Transverse colon (tissue), 4 donors: ENCODE data around the gene DGKD.

Experiments
- POLR2A ChIP-seq: fragments of 450-650 bp; IDR thresholded peaks from one replicate; pipeline ENCODE4 v1.6.1; 2016; ENCODE audit warnings: antibody characterized with exemption, mild to moderate bottlenecking, moderate library complexity
- POLR2AphosphoS5 ChIP-seq, 3 donors: sonication (generic); formaldehyde crosslinking; IDR thresholded peaks; one replicate each; pipeline ENCODE4 v1.6.1; 2016; ENCODE audit warnings: antibody characterized with exemption in 3 of 3
- TF ChIP-seq, protein P1 (sequence below), 5 experiments: fragments of 200-600 bp in 3 of 5; fragments of 450-650 bp in 2 of 5; sonication (generic) in 3 of 5; IDR thresholded peaks; 1 replicate in 2 of 5; 2 replicates in 3 of 5; pipeline ENCODE4 v1.5.1; 2016 to 2017; ENCODE audit warnings: antibody characterized with exemption in 5 of 5, inconsistent platforms in 3 of 5, mild to moderate bottlenecking in 2 of 5, moderate library complexity in 1 of 5

DNA sequence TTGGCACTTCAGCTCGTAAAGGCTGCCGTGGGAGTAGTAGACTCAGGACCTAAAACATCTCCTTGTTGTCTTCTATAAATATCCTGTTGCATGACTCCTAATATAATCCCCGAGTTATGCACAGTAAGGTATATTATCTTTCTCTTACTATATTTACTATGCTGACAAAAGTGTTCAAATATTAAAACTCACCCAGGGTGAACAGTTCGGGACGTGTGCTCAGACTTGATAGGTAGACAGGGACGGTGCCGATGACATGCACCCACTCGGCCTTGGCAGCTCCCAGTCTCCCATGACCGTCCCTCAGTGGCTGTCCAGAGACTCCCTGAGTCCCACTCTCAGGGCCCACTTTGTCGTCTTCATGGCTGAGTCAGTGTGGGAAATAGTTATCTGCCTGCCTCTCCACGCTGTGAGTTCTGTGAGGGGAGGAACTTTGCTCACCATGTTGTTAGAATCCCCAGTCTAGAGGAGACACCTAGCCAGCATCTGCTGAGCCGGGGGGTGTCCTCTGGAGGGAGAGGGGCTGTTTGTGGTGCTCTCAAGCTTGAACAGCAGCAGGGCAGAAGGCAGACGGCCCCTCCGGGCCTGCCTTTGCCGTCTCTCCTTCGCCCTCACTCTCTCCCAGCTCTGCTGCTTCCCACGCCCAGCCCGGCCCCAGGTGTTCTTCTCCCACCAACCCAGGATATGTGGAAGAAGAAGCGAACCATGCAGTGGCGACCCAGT, 75.0 kb downstream of the DGKD start:
- TF ChIP-seq, protein P1, sequence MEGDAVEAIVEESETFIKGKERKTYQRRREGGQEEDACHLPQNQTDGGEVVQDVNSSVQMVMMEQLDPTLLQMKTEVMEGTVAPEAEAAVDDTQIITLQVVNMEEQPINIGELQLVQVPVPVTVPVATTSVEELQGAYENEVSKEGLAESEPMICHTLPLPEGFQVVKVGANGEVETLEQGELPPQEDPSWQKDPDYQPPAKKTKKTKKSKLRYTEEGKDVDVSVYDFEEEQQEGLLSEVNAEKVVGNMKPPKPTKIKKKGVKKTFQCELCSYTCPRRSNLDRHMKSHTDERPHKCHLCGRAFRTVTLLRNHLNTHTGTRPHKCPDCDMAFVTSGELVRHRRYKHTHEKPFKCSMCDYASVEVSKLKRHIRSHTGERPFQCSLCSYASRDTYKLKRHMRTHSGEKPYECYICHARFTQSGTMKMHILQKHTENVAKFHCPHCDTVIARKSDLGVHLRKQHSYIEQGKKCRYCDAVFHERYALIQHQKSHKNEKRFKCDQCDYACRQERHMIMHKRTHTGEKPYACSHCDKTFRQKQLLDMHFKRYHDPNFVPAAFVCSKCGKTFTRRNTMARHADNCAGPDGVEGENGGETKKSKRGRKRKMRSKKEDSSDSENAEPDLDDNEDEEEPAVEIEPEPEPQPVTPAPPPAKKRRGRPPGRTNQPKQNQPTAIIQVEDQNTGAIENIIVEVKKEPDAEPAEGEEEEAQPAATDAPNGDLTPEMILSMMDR (IDR thresholded peaks at IDR 0.05): no peak
- no peak for TF ChIP-seq POLR2AphosphoS5 (IDR thresholded peaks at IDR 0.05)
- TF ChIP-seq POLR2A: no peak
